Left forelimb (tissue), 1 donor: Measurements from ENCODE around the gene CCDC32.

Experiments
- DNase-seq: peaks from one replicate; pipeline ENCODE4 v3.0.0-alpha.2; 2018; ENCODE audit warnings: low spot score

CCDC32 gene

DNA sequence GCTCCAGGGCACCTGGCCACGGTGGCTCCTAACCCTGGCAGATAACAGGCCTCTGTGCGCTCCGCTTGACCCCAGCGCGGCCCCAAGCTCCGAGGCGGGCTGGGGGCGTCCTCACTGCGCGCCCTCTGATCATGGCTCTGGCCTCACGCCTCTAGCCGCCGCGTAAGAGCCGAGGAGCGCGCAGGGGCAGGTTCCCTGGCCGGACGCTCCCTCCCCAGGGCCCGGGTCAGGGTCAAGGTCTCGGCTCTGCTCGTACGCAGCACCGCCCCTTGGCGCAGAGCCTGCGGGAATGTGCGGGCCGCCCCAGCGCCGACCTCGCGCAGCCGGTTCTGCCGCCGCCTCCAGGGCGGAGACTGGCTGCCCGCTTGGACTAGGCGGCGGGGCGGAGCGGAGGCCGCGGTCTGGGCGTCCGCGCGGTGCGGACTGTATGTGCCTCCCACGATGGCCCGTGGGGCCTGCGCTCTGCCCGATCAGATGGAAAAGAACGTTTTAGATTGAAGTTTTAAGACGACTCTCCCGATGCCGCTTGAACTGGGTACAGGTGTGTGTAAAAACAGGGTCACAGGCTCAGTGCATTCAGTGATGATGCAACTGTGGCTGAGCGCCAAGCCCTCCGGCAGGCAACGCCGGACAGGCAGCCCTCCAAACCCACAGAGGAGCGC is 53.2 kb downstream of the CCDC32 start:
- DNase-seq = peak; percentile 73

DNA sequence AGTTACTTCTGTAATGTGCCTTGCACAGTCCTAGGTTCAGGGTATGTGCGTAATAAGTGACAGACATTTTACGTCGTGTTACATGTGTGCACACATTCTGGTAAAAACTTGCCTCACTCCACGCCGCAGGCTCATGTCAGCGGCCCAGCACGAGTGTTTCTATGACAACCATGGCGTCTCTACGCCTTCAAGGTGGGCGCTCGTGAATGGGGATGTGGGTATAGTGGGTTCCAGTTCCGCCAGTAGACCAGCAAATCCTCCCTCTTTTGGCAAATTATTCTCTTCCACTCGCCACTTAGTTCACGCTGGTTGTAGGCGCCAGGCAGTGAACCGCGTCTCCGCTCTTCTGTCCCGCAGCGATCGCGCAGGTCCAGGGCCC is 53.8 kb downstream of the CCDC32 start:
- DNase-seq = no peak

DNA sequence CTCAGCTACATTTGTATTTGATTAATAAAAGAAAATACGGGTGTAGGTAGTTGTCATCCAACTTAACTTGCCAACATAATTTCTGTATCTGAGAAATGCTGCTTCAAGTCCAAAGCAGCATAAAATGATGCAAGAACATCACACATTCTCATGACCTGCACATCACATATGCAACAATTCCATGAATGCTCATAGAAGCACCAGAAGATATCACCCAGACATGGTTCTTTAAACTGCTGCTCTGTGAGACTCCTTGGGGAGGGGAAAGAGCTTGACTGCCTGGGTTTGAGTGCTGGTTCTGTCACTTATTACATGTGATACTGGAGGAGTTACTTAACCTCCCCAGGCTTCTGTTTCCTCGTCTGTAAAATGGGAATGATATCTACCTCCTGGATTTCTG is 54.6 kb downstream of the CCDC32 start:
- DNase-seq = no peak

DNA sequence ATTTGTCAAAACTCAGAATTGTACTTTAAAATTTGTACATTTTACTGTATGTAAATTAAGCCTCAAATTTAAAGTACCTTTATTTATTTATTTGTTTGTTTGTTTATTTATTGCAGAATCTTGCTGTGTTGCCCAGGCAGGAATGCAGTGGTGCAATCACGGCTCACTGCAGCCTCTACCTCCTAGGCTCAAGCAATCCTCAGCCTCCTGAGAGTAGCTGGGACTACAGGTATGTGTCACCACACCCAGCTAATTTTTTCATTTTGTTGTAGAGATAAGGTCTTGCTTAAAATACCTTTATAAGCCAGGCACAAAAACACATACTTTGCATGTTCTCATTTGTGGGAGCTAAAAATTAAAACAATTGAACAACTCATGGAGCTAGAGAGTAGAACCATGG is 56.6 kb downstream of the CCDC32 start:
- no peak for DNase-seq

DNA sequence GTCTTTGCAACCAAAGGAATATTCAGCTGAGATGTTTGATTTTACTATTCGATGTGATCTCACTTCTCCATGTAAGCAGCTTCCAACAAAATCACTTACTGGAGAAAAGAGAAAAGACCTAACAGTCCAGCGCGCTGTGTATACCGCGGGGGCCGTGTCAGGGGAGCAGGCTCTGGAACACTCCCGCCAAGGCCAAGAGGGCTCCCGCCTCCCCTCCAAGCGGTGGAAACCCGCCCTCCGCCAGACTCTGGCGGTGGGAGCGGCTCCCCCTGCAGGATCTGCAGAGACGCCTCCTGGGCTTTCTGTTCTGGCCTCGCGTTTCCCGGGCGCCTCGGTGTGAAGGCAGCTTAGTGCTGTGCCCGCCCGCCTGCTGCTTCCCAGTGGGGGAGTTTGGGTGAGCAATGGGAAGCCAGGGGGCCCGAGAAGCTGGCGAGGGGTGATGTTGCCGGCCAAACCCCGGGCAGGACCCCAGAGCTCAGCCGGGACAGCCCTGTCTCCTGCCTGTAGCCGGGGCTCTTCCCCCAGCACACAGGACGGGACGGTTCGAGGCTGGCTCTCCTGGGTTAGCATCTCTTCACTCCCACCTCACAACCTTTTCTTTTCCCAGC is 57.8 kb downstream of the CCDC32 start:
- peak; percentile 86 for DNase-seq
